NCI-H226 (cell line): Measurements from ENCODE around the gene DHH.
"Not testable (repeated sequence)": the region's sequence is repeated elsewhere in the genome, so short reads cannot be mapped to it uniquely, and the experiment has no call there.

Experiments used
- DNase-seq: peaks from one replicate; pipeline ENCODE4 v3.0.0-alpha.2; 2015

DHH gene

GRCh38 chr12:49068879-49069506 is 25.6 kb downstream of the DHH start:
- DNase-seq, result no peak

GRCh38 chr12:49066120-49066519 is 28.5 kb downstream of the DHH start:
- DNase-seq, result no peak

GRCh38 chr12:49064767-49065152 is 29.8 kb downstream of the DHH start:
- DNase-seq, result no peak

- not testable (repeated sequence) for DNase-seq
Observed at GRCh38 chr12:49061916-49062315, 32.7 kb downstream of the DHH start.

GRCh38 chr12:49061157-49061650 is 33.4 kb downstream of the DHH start:
- no peak for DNase-seq

- peak; percentile 98 for DNase-seq
Observed at GRCh38 chr12:49060237-49061156, 34.1 kb downstream of the DHH start, which contains the start of gene KMT2D. KMT2D (minus strand) TSS chr12:49060794; CDS start chr12:49055324, 5,470 bp downstream.

- DNase-seq, result peak; percentile 18
Observed at GRCh38 chr12:49059299-49060171, 35.1 kb downstream of the DHH start.

GRCh38 chr12:49059045-49059298 is 35.6 kb downstream of the DHH start:
- DNase-seq, result no peak

GRCh38 chr12:49058366-49059044 is 36.1 kb downstream of the DHH start:
- no peak for DNase-seq

- no peak for DNase-seq
Observed at GRCh38 chr12:49057888-49058287, 36.7 kb downstream of the DHH start.

- DNase-seq, result peak; percentile 62
Observed at GRCh38 chr12:49055978-49056754, 38.4 kb downstream of the DHH start.

GRCh38 chr12:49055092-49055491 is 39.5 kb downstream of the DHH start:
- no peak for DNase-seq

- DNase-seq, result no peak
Observed at GRCh38 chr12:49054524-49054923, 40.1 kb downstream of the DHH start.

GRCh38 chr12:49054096-49054495 is 40.5 kb downstream of the DHH start:
- no peak for DNase-seq

GRCh38 chr12:49052451-49053208 is 42.0 kb downstream of the DHH start:
- DNase-seq, result no peak

GRCh38 chr12:49051777-49052438 is 42.7 kb downstream of the DHH start:
- no peak for DNase-seq

GRCh38 chr12:49051373-49051764 is 43.2 kb downstream of the DHH start:
- DNase-seq, result no peak

- no peak for DNase-seq
Observed at GRCh38 chr12:49050507-49051372, 43.9 kb downstream of the DHH start.

GRCh38 chr12:49049566-49050224 is 44.9 kb downstream of the DHH start:
- peak; percentile 89 for DNase-seq
